Pancreas (tissue), 10 donors: ENCODE data around the gene MYMK. TPM values are rescaled to one million over a fixed set of nuclear protein-coding genes. Genes with fewer than 3 reads are reported as not detected.

Source experiments
- ATAC-seq, 4 donors: fragments of 200-7000 bp; cut with Tn5 transposase; one replicate each; pipeline versions ENCODE4 v1.8.0 to v1.9.1; 2020; ENCODE audit warnings: mild to moderate bottlenecking in 4 of 4, moderate library complexity in 4 of 4
- DNase-seq, 6 donors: peaks; one replicate each; pipeline ENCODE4 v3.0.0-alpha.2; 2020
- FAIRE-seq: peaks from 2 replicates; lab custom pipeline; 2012; peaks lifted over from hg19 to GRCh38; lab: Jason Lieb, UNC
- H3K27ac ChIP-seq, 4 donors: fragments of 200-600 bp; sonication (generic); 1 replicate in 3 of 4; 2 replicates in 1 of 4; pipeline versions ENCODE4 v1.5.0 to v1.8.0; 2020
- H3K27me3 ChIP-seq, 4 donors: fragments of 200-600 bp; one replicate each; pipeline ENCODE4 v1.8.0; 2021
- H3K36me3 ChIP-seq, 3 donors: fragments of 200-600 bp; sonication (generic) in 1 of 3; one replicate each; pipeline versions ENCODE4 v1.5.0 to v1.8.0; 2020 to 2021
- H3K4me1 ChIP-seq, 3 donors: fragments of 200-600 bp; one replicate each; pipeline ENCODE4 v1.8.0; 2021
- H3K4me3 ChIP-seq, 4 donors: fragments of 200-600 bp; sonication (generic) in 2 of 4; one replicate each; pipeline versions ENCODE4 v1.5.0 to v1.8.0; 2020 to 2021
- H3K9me3 ChIP-seq, 4 donors: fragments of 200-600 bp; one replicate each; pipeline ENCODE4 v1.8.0; 2021
- CTCF ChIP-seq, 4 donors: fragments of 200-600 bp; sonication (generic) in 3 of 4; IDR thresholded peaks; one replicate each; pipeline versions ENCODE4 v1.5.0 to v1.8.0; 2021; ENCODE audit warnings: antibody characterized with exemption in 4 of 4
- WGBS, 2 donors: extraction: QIAGEN DNeasy Blood & Tissue Kit; methylation state at CpG; one replicate each; pipeline ENCODE4 v1.1.7; 2013; 5-methylcytosine and 5-hydroxymethylcytosine counted together
- intact Hi-C, 3 donors: fragments of 100-400 bp; cut with DNase I; formaldehyde crosslinking; loops; one replicate each; pipeline versions ENCODE4 v1.11.1 to v1.14.2; 2022
- polyA plus RNA-seq, 2 donors: library from polyadenylated mRNA; stranded (reverse); fragments of 200-250 nt; gene quantifications; one replicate each; pipeline ENCODE4 v1.2.3, GENCODE V29; 2013
- total RNA-seq, 6 donors: library from RNA; stranded (reverse); fragmentation: NEBNext Ultra II Directional in 4 of 6; extraction: Animal tissue kit (Norgen Biotek cat#: 25700) in 4 of 6; gene quantifications; one replicate each; pipeline versions ENCODE4 v1.2.1 to v1.2.4, GENCODE V29; 2021 to 2023
- donor health status: healthy with polysubstance abuse.
- donor health status: DM: no; HTN: no; CAD: no; lungs with moderate emphysema.
- donor health status: DM: no; HTN: no; CAD: no.
- donor health status: control.
- donor health status: control.
- donor health status: Bipolar disorder and iron deficiency.
- donor health status: DM: yes; HTN: yes; CAD: no.
- donor health status: DM: no; HTN: no; CAD: no.
- donor health status: DM: no; HTN: no; CAD: no.
- donor health status: DM: yes; HTN: yes; CAD: no.

MYMK gene
- total and polyA plus RNA-seq, 8 donors, result not detected

- no peak for TF ChIP-seq CTCF (IDR thresholded peaks at IDR 0.05)
- Histone ChIP-seq H3K27ac (no peak overlapping the region), H3K9me3 (no peaks in the 10 kb centered on the region), H3K36me3 (no peaks in the 10 kb centered on the region), H3K4me3 (no peak overlapping the region), H3K27me3 (no peaks in the 10 kb centered on the region), H3K4me1 (peaks cover 4 to 11% (median 8%) of the 10 kb centered on the region in 3 donors)
- 86 to 91% methylated on average over 24 of the region's 24 CpGs for WGBS, 2 donors
- ATAC-seq (no peak), DNase-seq (peak in 2 of 6 donors; percentile 21 to 52), FAIRE-seq (no peak)
- intact Hi-C loops, result no loop called here
Measured at GRCh38 chr9:133507246-133507965, 17.4 kb downstream of the MYMK start.

- no peaks in the 10 kb centered on the region for H3K27me3 ChIP-seq
- no peak overlapping the region for H3K27ac ChIP-seq
- ATAC-seq (peak; percentile 25 to 63 (median 47)), DNase-seq (peak in 2 of 6 donors; percentile 44 to 81), FAIRE-seq (no peak)
- no peaks in the 10 kb centered on the region for H3K9me3 ChIP-seq
- TF ChIP-seq CTCF (IDR thresholded peaks at IDR 0.05), result no peak
- 19 to 28% methylated on average over 18 of the region's 18 CpGs for WGBS, 2 donors
- H3K4me1 ChIP-seq, result peaks cover 4 to 11% (median 8%) of the 10 kb centered on the region in 3 donors
- H3K36me3 ChIP-seq, result no peaks in the 10 kb centered on the region
- H3K4me3 ChIP-seq, result no peak overlapping the region
- intact Hi-C loops, result no loop called here
Measured at GRCh38 chr9:133506653-133507038, 18.1 kb downstream of the MYMK start.

GRCh38 chr9:133505901-133506652, 18.7 kb downstream of the MYMK start:
- Histone ChIP-seq H3K27ac (no peak overlapping the region), H3K27me3 (no peaks in the 10 kb centered on the region), H3K9me3 (no peaks in the 10 kb centered on the region), H3K36me3 (no peaks in the 10 kb centered on the region), H3K4me1 (peaks cover 4 to 11% (median 8%) of the 10 kb centered on the region in 3 donors), H3K4me3 (no peak overlapping the region)
- DNase-seq (peak in 2 of 6 donors; percentile 40 to 69), FAIRE-seq (no peak), ATAC-seq (peak in 2 of 4 donors; percentile 8 to 34)
- intact Hi-C loops, result no loop called here
- WGBS, 2 donors, result 72 to 75% methylated on average over 23 of the region's 23 CpGs
- no peak for TF ChIP-seq CTCF (IDR thresholded peaks at IDR 0.05)

DNA sequence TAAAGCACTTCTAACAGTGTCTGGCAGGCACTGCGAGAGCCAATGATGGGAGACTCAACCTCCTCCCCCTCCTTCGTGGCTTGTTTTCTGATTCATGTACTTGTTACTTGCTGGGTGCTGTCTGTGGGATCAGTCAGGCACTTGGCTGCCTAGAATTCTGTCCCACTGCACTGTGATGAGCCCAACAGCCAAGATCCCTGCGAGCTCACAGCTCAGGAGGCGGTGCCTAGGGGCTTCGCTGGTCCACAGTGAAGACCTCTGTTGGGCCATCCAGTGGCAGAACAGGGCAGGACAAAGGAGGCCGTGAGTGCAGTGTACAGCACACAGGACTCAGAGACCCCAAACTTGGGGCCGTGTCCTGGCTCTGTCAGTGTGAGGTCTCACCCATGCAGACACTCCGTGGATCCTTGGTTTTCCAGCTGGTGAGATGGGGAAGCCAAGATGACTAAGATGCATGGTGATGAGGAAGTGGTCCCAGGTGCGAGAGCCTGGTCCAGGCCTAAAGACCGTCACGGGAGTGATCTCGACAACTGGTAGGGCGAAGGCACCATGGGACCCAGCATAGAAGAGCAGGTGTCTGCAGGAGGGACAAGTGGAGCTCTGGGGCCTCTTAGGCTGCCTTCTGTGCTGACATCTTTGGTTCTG, 19.5 kb downstream of the MYMK start:
- ATAC-seq (no peak), DNase-seq (peak in 1 of 6 donors; percentile 10), FAIRE-seq (no peak)
- Histone ChIP-seq H3K27me3 (no peaks in the 10 kb centered on the region), H3K36me3 (no peaks in the 10 kb centered on the region), H3K4me3 (no peak overlapping the region), H3K27ac (no peak overlapping the region), H3K4me1 (peaks cover 4 to 11% (median 8%) of the 10 kb centered on the region in 3 donors), H3K9me3 (no peaks in the 10 kb centered on the region)
- intact Hi-C loops, result no loop called here
- no peak for TF ChIP-seq CTCF (IDR thresholded peaks at IDR 0.05)
- 87 to 91% methylated on average over 13 of the region's 13 CpGs for WGBS, 2 donors
